HCT116 (cell line): Measurements from ENCODE around the gene CCDC24. TPM values are rescaled to one million over a fixed set of nuclear protein-coding genes. Genes with fewer than 3 reads are reported as not detected.

Source experiments
- ATAC-seq: fragments of 200-7000 bp; cut with Tn5 transposase; 2 replicates; pipeline ENCODE4 v1.9.1; 2020; ENCODE audit warnings: mild to moderate bottlenecking, moderate library complexity
- BruUV-seq: library from RNA; stranded (reverse); fragments of 400-500 nt; replicated peaks from 2 replicates; lab custom pipeline; 2021; lab: Mats Ljungman, UMichigan
- CTCF ChIA-PET: fragments of 300-600 bp; sonication (Branson Sonifier 250); formaldehyde crosslinking; loops from one replicate; lab custom pipeline; 2021; ENCODE audit warnings: antibody characterized with exemption; lab: Charles Lee
- POLR2A ChIA-PET: fragments of 300-600, 350-600 bp; sonication (Branson Sonifier 250); formaldehyde crosslinking; loops from one replicate; lab custom pipeline; 2021; ENCODE audit warnings: antibody characterized with exemption; lab: Charles Lee
- RAD21 ChIA-PET, 2 experiments: fragments of 300-600 bp; sonication (Branson Sonifier 250); formaldehyde crosslinking; loops; one replicate each; lab custom pipeline; 2023; ENCODE audit warnings: low total read pairs in 2 of 2; ENCODE audit not compliant: uncharacterized antibody in 2 of 2, unreplicated experiment in 2 of 2, low non-redundant PET in 1 of 2; lab: Charles Lee
- DNase-seq: peaks from one replicate; pipeline ENCODE4 v3.0.0-alpha.2; 2010; ENCODE audit warnings: low read depth, low spot score
- H2AFZ ChIP-seq: fragments of 200-600 bp; shearing (Covaris generic), sonication (generic); 2 replicates; pipeline ENCODE4 v1.6.1; 2017; ENCODE audit warnings: low read depth, mixed run types, mixed read lengths, antibody characterized with exemption, low read length; ENCODE audit not compliant: poor library complexity, severe bottlenecking
- H3K27ac ChIP-seq: 2 replicates; pipeline ENCODE4 v1.5.1; 2012; ENCODE audit warnings: low read depth, low read length
- H3K27me3 ChIP-seq: fragments of 200-600 bp; sonication (generic); 2 replicates; pipeline ENCODE4 v1.6.1; 2016; ENCODE audit warnings: mixed run types, low read length, mixed read lengths; ENCODE audit not compliant: insufficient read depth
- H3K36me3 ChIP-seq, 2 experiments: fragments of 200-500 bp in 1 of 2; fragments of 200-600 bp in 1 of 2; sonication (Bioruptor generic) in 1 of 2; sonication (generic) in 1 of 2; 2 replicates each; pipeline versions ENCODE4 v1.5.1 to v1.6.1; 2014 to 2016; ENCODE audit warnings: low read length in 2 of 2, inconsistent platforms in 1 of 2, mixed read lengths in 1 of 2, mixed run types in 1 of 2; ENCODE audit not compliant: insufficient read depth in 2 of 2, control insufficient read depth in 1 of 2
- H3K4me1 ChIP-seq, 2 experiments: fragments of 200-600 bp in 1 of 2; sonication (generic) in 1 of 2; 2 replicates each; pipeline versions ENCODE4 v1.5.1 to v1.6.1; 2012 to 2017; ENCODE audit warnings: low read length in 2 of 2, inconsistent platforms in 1 of 2, mild to moderate bottlenecking in 1 of 2, mixed read lengths in 1 of 2, mixed run types in 1 of 2, moderate library complexity in 1 of 2; ENCODE audit not compliant: insufficient read depth in 2 of 2, control insufficient read depth in 1 of 2
- H3K4me2 ChIP-seq: fragments of 200-600 bp; sonication (generic); 2 replicates; pipeline ENCODE4 v1.6.1; 2017; ENCODE audit warnings: mixed run types, low read length, mixed read lengths
- H3K4me3 ChIP-seq, 2 experiments: fragments of 200-600 bp in 1 of 2; sonication (generic) in 1 of 2; replicated peaks in 1 of 2; 2 replicates each; pipeline ENCODE4 v1.5.1; 2011 to 2016; ENCODE audit warnings: low read length in 2 of 2, control low read depth in 1 of 2, low read depth in 1 of 2, mild to moderate bottlenecking in 1 of 2, mixed read lengths in 1 of 2, mixed run types in 1 of 2
- H3K79me2 ChIP-seq: fragments of 200-600 bp; sonication (generic); 2 replicates; pipeline ENCODE4 v1.6.1; 2017; ENCODE audit warnings: mild to moderate bottlenecking, mixed run types, low read length, moderate library complexity, mixed read lengths; ENCODE audit not compliant: insufficient read depth
- H3K9ac ChIP-seq: fragments of 200-600 bp; sonication (generic); 2 replicates; pipeline ENCODE4 v1.6.1; 2016; ENCODE audit warnings: low read length, mixed read lengths
- H3K9me2 ChIP-seq: fragments of 200-600 bp; sonication (generic), shearing (Covaris generic); 2 replicates; pipeline ENCODE4 v1.6.1; 2017; ENCODE audit warnings: mixed run types, mild to moderate bottlenecking, moderate library complexity; ENCODE audit not compliant: insufficient read depth
- H3K9me3 ChIP-seq, 2 experiments: fragments of 200-500 bp in 1 of 2; fragments of 200-600 bp in 1 of 2; sonication (Bioruptor generic) in 1 of 2; sonication (generic) in 1 of 2; 2 replicates each; pipeline ENCODE4 v1.6.1; 2014 to 2017; ENCODE audit warnings: low read length in 2 of 2, mixed read lengths in 2 of 2, inconsistent platforms in 1 of 2, low read depth in 1 of 2, mild to moderate bottlenecking in 1 of 2, mixed run types in 1 of 2, moderate library complexity in 1 of 2; ENCODE audit not compliant: control insufficient read depth in 1 of 2, insufficient read depth in 1 of 2
- H4K20me1 ChIP-seq: fragments of 200-600 bp; sonication (generic), shearing (Covaris generic); 2 replicates; pipeline ENCODE4 v1.6.1; 2017; ENCODE audit warnings: mixed run types, mild to moderate bottlenecking, moderate library complexity; ENCODE audit not compliant: insufficient read depth
- CEBPB ChIP-seq: IDR thresholded peaks from 2 replicates; pipeline ENCODE4 v1.6.1; 2012; ENCODE audit warnings: low read depth
- CTCF ChIP-seq, 3 experiments: fragments of 200-600 bp in 1 of 3; sonication (generic) in 1 of 3; IDR thresholded peaks in 2 of 3; conservative IDR thresholded peaks in 1 of 3; 2 replicates each; pipeline ENCODE4 v1.5.1; 2012 to 2017; ENCODE audit warnings: low read depth in 2 of 3, low read length in 2 of 3, antibody characterized with exemption in 1 of 3, borderline replicate concordance in 1 of 3, control low read depth in 1 of 3, mild to moderate bottlenecking in 1 of 3, mixed read lengths in 1 of 3, mixed run types in 1 of 3, moderate library complexity in 1 of 3; ENCODE audit not compliant: insufficient read depth in 1 of 3
- ELF1 ChIP-seq: IDR thresholded peaks from 2 replicates; pipeline ENCODE4 v1.6.1; 2012; ENCODE audit warnings: low read depth, borderline replicate concordance
- EZH2 ChIP-seq: fragments of 200-600 bp; sonication (generic); IDR thresholded peaks from 2 replicates; pipeline ENCODE4 v1.6.1; 2017; ENCODE audit warnings: antibody characterized with exemption, mixed run types
- EZH2phosphoT487 ChIP-seq: fragments of 200-600 bp; IDR thresholded peaks from 2 replicates; pipeline ENCODE4 v1.6.1; 2018; ENCODE audit warnings: antibody characterized with exemption, borderline replicate concordance
- JUND ChIP-seq: IDR thresholded peaks from 2 replicates; pipeline ENCODE4 v1.6.1; 2012
- MAX ChIP-seq: IDR thresholded peaks from 2 replicates; pipeline ENCODE4 v1.6.1; 2012
- POLR2A ChIP-seq: IDR thresholded peaks from 2 replicates; pipeline ENCODE4 v1.7.0; 2011; ENCODE audit warnings: borderline replicate concordance; ENCODE audit not compliant: insufficient read depth, insufficient read length; ENCODE audit errors: extremely low read depth
- POLR2AphosphoS5 ChIP-seq: IDR thresholded peaks from 2 replicates; pipeline ENCODE4 v1.6.1; 2011; ENCODE audit warnings: mild to moderate bottlenecking, low read depth, low read length, moderate library complexity
- RAD21 ChIP-seq: IDR thresholded peaks from 2 replicates; pipeline ENCODE4 v1.6.1; 2012; ENCODE audit warnings: low read depth, mild to moderate bottlenecking
- REST ChIP-seq: IDR thresholded peaks from 2 replicates; pipeline ENCODE4 v1.6.1; 2012; ENCODE audit warnings: low read depth
- SRF ChIP-seq: IDR thresholded peaks from 2 replicates; pipeline ENCODE4 v1.6.1; 2012; ENCODE audit warnings: low read depth
- TCF7L2 ChIP-seq: IDR thresholded peaks from 2 replicates; pipeline ENCODE4 v1.7.0; 2011; ENCODE audit warnings: borderline replicate concordance, inconsistent platforms; ENCODE audit not compliant: insufficient read depth, insufficient read length; ENCODE audit errors: extremely low read depth
- YY1 ChIP-seq: IDR thresholded peaks from 2 replicates; pipeline ENCODE4 v1.6.1; 2011; ENCODE audit warnings: low read length, low read depth, moderate library complexity, mild to moderate bottlenecking; ENCODE audit not compliant: insufficient replicate concordance; ENCODE audit errors: extremely low read depth
- intact Hi-C: fragments of 100-400 bp; cut with micrococcal nuclease; formaldehyde crosslinking; loops from 2 replicates; pipeline ENCODE4 v1.10.0; 2022
- total RNA-seq: library from RNA; stranded (reverse); gene quantifications from one replicate; pipeline ENCODE4 v1.2.1, GENCODE V29; 2021; ENCODE audit not compliant: unreplicated experiment

Gene CCDC24
- total RNA-seq, 1 experiment from 2014 or later: 23.3 TPM

GRCh38 chr1:43995984-43996732 lies 4.8 kb downstream of the CCDC24 start:
- Histone ChIP-seq H3K27ac (no peak overlapping the region), H3K79me2 (no peaks in the 10 kb centered on the region), H3K4me1 (peaks cover 5 to 29% of the 10 kb centered on the region in 2 experiments; a peak in 3 of 4 replicates), H3K9ac (no peak overlapping the region), H4K20me1 (no peaks in the 10 kb centered on the region), H2AFZ (no peak overlapping the region), H3K9me3 (no peaks in the 10 kb centered on the region), H3K27me3 (no peaks in the 10 kb centered on the region), H3K4me2 (no peak overlapping the region), H3K4me3 (no peak overlapping the region), H3K9me2 (no peaks in the 10 kb centered on the region), H3K36me3 (no peaks in the 10 kb centered on the region)
- CTCF ChIA-PET: interaction anchor here (1.4 to 1.9 kb wide), 2 partner anchors 9 to 40 kb away, joined by 7 read pairs; no protein-coding TSS in a partner anchor
- no peak for TF ChIP-seq TCF7L2
- TF ChIP-seq MAX: no peak
- no peak for TF ChIP-seq CEBPB
- TF ChIP-seq CTCF (IDR thresholded peaks at IDR 0.05 in 2 of 3, conservative IDR thresholded peaks at IDR 0.05 in 1 of 3; ENCODE audit: borderline replicate concordance in 1 of 3, insufficient read depth in 1 of 3, low read depth in 2 of 3, low read length in 2 of 3): no peak
- TF ChIP-seq EZH2phosphoT487: no peak
- no peak for TF ChIP-seq POLR2AphosphoS5
- TF ChIP-seq ELF1: no peak
- TF ChIP-seq JUND: no peak
- no peak for TF ChIP-seq REST
- TF ChIP-seq EZH2: no peak
- no peak for TF ChIP-seq SRF
- no peak for TF ChIP-seq POLR2A
- TF ChIP-seq RAD21: no peak
- TF ChIP-seq YY1: no peak
- RAD21 ChIA-PET: no interaction called here
- no peak for ATAC-seq
- POLR2A ChIA-PET: no interaction called here
- intact Hi-C loops: loop anchor here (2.0 kb wide), 1 partner anchor 51 kb away; no protein-coding TSS in a partner anchor
- BruUV-seq: no TSS peak
- no peak for DNase-seq
